Smooth muscle cell (in vitro differentiated cells): ENCODE results near the gene TMEM204. TPM values are rescaled to one million over a fixed set of nuclear protein-coding genes. Genes with fewer than 3 reads are reported as not detected.

ENCODE experiments used
- DNase-seq: peaks from one replicate; lab custom pipeline; 2025; ENCODE audit not compliant: unreplicated experiment; lab: John Stamatoyannopoulos, UW
- H2AFZ ChIP-seq: fragments of 200-600 bp; sonication (generic); 2 replicates; pipeline ENCODE4 v1.6.0; 2016; ENCODE audit warnings: antibody characterized with exemption, low read depth, mild to moderate bottlenecking
- H3F3A ChIP-seq: fragments of 200-600 bp; sonication (generic); 2 replicates; pipeline ENCODE4 v1.6.0; 2017; ENCODE audit warnings: antibody characterized with exemption, low read depth
- H3K27ac ChIP-seq: fragments of 200-600 bp; sonication (generic); 2 replicates; pipeline ENCODE4 v1.5.1; 2016; ENCODE audit warnings: low read depth, mild to moderate bottlenecking
- H3K27me3 ChIP-seq: fragments of 200-600 bp; sonication (generic); 2 replicates; pipeline ENCODE4 v1.6.1; 2016; ENCODE audit warnings: low read depth, mild to moderate bottlenecking
- H3K36me3 ChIP-seq: fragments of 200-600 bp; sonication (generic); 2 replicates; pipeline ENCODE4 v1.5.1; 2016; ENCODE audit warnings: low read depth
- H3K4me1 ChIP-seq: fragments of 200-600 bp; sonication (generic); 2 replicates; pipeline ENCODE4 v1.5.1; 2016; ENCODE audit warnings: low read depth
- H3K4me2 ChIP-seq: fragments of 200-600 bp; sonication (generic); 2 replicates; pipeline ENCODE4 v1.6.0; 2016; ENCODE audit warnings: mild to moderate bottlenecking
- H3K4me3 ChIP-seq: fragments of 200-600 bp; sonication (generic); 2 replicates; pipeline ENCODE4 v1.5.1; 2016; ENCODE audit warnings: mild to moderate bottlenecking
- H3K79me2 ChIP-seq: fragments of 200-600 bp; sonication (generic); 2 replicates; pipeline ENCODE4 v1.6.0; 2016; ENCODE audit warnings: low read depth, mild to moderate bottlenecking
- H3K9ac ChIP-seq: fragments of 200-600 bp; sonication (generic); 2 replicates; pipeline ENCODE4 v1.6.0; 2016; ENCODE audit warnings: low read depth
- H3K9me3 ChIP-seq: fragments of 200-600 bp; sonication (generic); replicated peaks from 2 replicates; pipeline ENCODE4 v1.5.1; 2016; ENCODE audit warnings: low read depth
- H4K20me1 ChIP-seq: fragments of 200-600 bp; sonication (generic); 2 replicates; pipeline ENCODE4 v1.6.0; 2016; ENCODE audit warnings: low read depth
- CTCF ChIP-seq: fragments of 200-600 bp; sonication (generic); IDR thresholded peaks from 2 replicates; pipeline ENCODE4 v1.5.1; 2017; ENCODE audit warnings: borderline replicate concordance, mild to moderate bottlenecking, antibody characterized with exemption; ENCODE audit not compliant: insufficient read depth, poor library complexity, severe bottlenecking
- WGBS: methylation state at CpG from one replicate; pipeline ENCODE4 v1.1.7; 2016; ENCODE audit warnings: low lambda C conversion rate; 5-methylcytosine and 5-hydroxymethylcytosine counted together
- polyA plus RNA-seq: library from polyadenylated mRNA; unstranded; fragments of >200 nt; fragmentation: Nextera tagmentation; extraction: Ambion mirVana; gene quantifications from 2 replicates; pipeline ENCODE4 v1.2.1, GENCODE V29; 2016
- total RNA-seq: library from RNA; depleted of rRNA; stranded (reverse); fragments of >200 nt; gene quantifications from 2 replicates; pipeline ENCODE4 v1.2.3, GENCODE V29; 2014

The TMEM204 gene
- total and polyA plus RNA-seq, 2 experiments from 2014 or later: 0.90 to 4.2 TPM

GRCh38 chr16:1536601-1537000 lies 3.1 kb downstream of the TMEM204 start:
- Histone ChIP-seq H2AFZ (no peak overlapping the region), H3K9me3 (no peaks in the 10 kb centered on the region), H3K27ac (no peak overlapping the region), H3K9ac (no peak overlapping the region), H3K4me3 (no peak overlapping the region), H3K4me2 (no peak overlapping the region), H3K36me3 (no peaks in the 10 kb centered on the region), H3K27me3 (no peaks in the 10 kb centered on the region), H4K20me1 (no peaks in the 10 kb centered on the region), H3K79me2 (peaks cover 22% of the 10 kb centered on the region), H3F3A (peaks cover 1% of the 10 kb centered on the region), H3K4me1 (no peaks in the 10 kb centered on the region)
- DNase-seq: no peak
- no peak for TF ChIP-seq CTCF
- 92% methylated on average over 12 of the region's 13 CpGs for WGBS

- H3K79me2 ChIP-seq: peaks cover 22% of the 10 kb centered on the region
- H3K9me3 ChIP-seq: no peaks in the 10 kb centered on the region
- no peak overlapping the region for H3K4me3 ChIP-seq
- H2AFZ ChIP-seq: no peak overlapping the region
- no peaks in the 10 kb centered on the region for H3K36me3 ChIP-seq
- no peaks in the 10 kb centered on the region for H4K20me1 ChIP-seq
- no peak overlapping the region for H3K4me2 ChIP-seq
- no peak for DNase-seq
- TF ChIP-seq CTCF: no peak
- H3K27me3 ChIP-seq: no peaks in the 10 kb centered on the region
- H3K9ac ChIP-seq: no peak overlapping the region
- H3F3A ChIP-seq: no peaks in the 10 kb centered on the region
- no peaks in the 10 kb centered on the region for H3K4me1 ChIP-seq
- H3K27ac ChIP-seq: no peak overlapping the region
- WGBS: 94% methylated on average over 27 of the region's 27 CpGs
These were observed 3.7 kb downstream of the TMEM204 start for GRCh38 chr16:1537138-1537577.

- no peaks in the 10 kb centered on the region for H3K4me1 ChIP-seq
- no peaks in the 10 kb centered on the region for H3K27me3 ChIP-seq
- H3K4me2 ChIP-seq: no peak overlapping the region
- no peak overlapping the region for H3K27ac ChIP-seq
- DNase-seq: no peak
- no peaks in the 10 kb centered on the region for H3F3A ChIP-seq
- 97% methylated on average over 26 of the region's 26 CpGs for WGBS
- no peak overlapping the region for H3K4me3 ChIP-seq
- TF ChIP-seq CTCF: no peak
- H3K9me3 ChIP-seq: no peaks in the 10 kb centered on the region
- no peaks in the 10 kb centered on the region for H4K20me1 ChIP-seq
- no peaks in the 10 kb centered on the region for H3K36me3 ChIP-seq
- H3K79me2 ChIP-seq: peaks cover 22% of the 10 kb centered on the region
- H3K9ac ChIP-seq: no peak overlapping the region
- H2AFZ ChIP-seq: no peak overlapping the region
These were observed 4.4 kb downstream of the TMEM204 start for GRCh38 chr16:1537763-1538289.
